Loucy (cell line): ENCODE results near the gene SFXN3.

Experiments
- EZH2phosphoT487 ChIP-seq: fragments of 200-600 bp; IDR thresholded peaks from 2 replicates; pipeline ENCODE4 v1.6.1; 2018; ENCODE audit warnings: antibody characterized with exemption, mild to moderate bottlenecking, moderate library complexity, borderline replicate concordance
- TF ChIP-seq, protein P1 (sequence below): fragments of 200-600 bp; sonication (generic); conservative IDR thresholded peaks from 2 replicates; pipeline ENCODE4 v1.5.1; 2014; ENCODE audit warnings: mild to moderate bottlenecking, antibody characterized with exemption, low read length

DNA sequence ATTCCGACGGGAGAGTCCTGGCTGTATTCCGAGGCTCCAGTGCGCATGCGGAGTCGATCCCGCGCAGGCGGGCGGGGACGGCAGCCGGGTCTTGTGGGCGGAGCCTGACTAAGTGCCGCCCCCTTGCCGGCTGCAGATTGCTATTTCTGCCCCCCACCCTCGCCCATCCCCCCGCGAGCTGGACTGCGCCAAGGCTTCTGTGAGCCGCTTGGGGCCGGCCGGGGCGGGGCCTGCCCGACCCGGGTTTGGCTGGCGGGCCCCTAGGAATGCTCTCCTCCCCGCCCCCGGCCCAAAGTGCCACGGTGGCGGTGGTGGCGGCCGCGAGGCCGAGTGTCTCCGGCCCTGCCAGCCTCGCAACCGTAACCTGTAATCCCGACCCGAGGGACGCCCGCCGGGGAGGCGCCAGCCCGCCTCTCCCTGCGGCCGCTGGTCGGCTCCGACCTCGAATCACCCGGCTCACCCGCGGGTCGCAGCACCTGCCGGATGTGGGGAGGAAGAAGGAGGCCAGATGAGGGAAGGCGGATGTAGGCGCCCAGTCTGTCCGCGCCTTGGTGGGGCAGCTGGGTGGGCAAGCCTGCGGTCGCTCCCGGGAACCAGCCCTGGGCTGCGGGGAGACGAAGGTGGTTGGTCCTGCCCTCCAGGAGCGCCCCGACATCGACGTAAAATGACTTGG is 30.1 kb downstream of the SFXN3 start:
- TF ChIP-seq, protein P1, sequence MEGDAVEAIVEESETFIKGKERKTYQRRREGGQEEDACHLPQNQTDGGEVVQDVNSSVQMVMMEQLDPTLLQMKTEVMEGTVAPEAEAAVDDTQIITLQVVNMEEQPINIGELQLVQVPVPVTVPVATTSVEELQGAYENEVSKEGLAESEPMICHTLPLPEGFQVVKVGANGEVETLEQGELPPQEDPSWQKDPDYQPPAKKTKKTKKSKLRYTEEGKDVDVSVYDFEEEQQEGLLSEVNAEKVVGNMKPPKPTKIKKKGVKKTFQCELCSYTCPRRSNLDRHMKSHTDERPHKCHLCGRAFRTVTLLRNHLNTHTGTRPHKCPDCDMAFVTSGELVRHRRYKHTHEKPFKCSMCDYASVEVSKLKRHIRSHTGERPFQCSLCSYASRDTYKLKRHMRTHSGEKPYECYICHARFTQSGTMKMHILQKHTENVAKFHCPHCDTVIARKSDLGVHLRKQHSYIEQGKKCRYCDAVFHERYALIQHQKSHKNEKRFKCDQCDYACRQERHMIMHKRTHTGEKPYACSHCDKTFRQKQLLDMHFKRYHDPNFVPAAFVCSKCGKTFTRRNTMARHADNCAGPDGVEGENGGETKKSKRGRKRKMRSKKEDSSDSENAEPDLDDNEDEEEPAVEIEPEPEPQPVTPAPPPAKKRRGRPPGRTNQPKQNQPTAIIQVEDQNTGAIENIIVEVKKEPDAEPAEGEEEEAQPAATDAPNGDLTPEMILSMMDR: no peak
- TF ChIP-seq EZH2phosphoT487: no peak
